ENCODE results near the gene RPS6KA5.

The RPS6KA5 gene

GRCh38 chr14:90804292-90805083 is 256.0 kb downstream of the RPS6KA5 start:
- TF ChIP-seq CTCF (IDR thresholded peaks at IDR 0.05; ENCODE audit: control extremely low read depth, extremely low read depth, low read depth, missing control alignments), result no peak
- POLR2A ChIA-PET, result no interaction called here
- CTCF ChIA-PET, result interaction anchor here (1.1 to 1.3 kb wide), 2 partner anchors 9 to 46 kb away, joined by 3 read pairs; no protein-coding TSS in a partner anchor
- DNase-seq (ENCODE audit: extremely low spot score), result no peak

- ChIA-PET POLR2A (no interaction called here), CTCF (no interaction called here)
- no peak for TF ChIP-seq CTCF (IDR thresholded peaks at IDR 0.05; ENCODE audit: control extremely low read depth, extremely low read depth, low read depth, missing control alignments)
- no peak for DNase-seq (ENCODE audit: extremely low spot score)
Measured at GRCh38 chr14:90803249-90803648, 257.2 kb downstream of the RPS6KA5 start.

DNA sequence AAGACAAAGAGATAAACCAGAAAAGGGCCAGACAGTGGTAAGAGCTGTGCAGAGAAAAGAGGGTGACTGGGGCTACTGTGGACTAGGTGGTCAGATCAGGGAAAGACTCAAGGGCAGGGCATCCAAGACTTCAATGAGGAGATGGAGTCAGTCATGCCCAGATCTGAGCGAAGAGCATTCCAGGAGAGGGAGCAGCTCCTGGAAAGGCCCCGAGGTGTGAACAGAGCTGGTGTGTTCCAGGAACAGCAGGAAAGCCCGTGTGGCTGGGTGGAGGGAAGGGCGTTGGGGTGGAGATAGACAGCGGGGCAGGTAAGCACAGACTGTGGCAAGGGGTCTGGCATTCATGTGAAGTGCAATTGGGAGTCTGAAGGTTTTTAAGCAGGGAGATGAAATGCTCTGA is 261.0 kb downstream of the RPS6KA5 start:
- TF ChIP-seq CTCF (IDR thresholded peaks at IDR 0.05; ENCODE audit: control extremely low read depth, extremely low read depth, low read depth, missing control alignments), result no peak
- DNase-seq (ENCODE audit: extremely low spot score), result no peak
- ChIA-PET CTCF (interaction anchor here (1.4 kb wide), 1 partner anchor 12 kb away, joined by 3 read pairs; no protein-coding TSS in a partner anchor), POLR2A (no interaction called here)

GRCh38 chr14:90797919-90798318 is 262.5 kb downstream of the RPS6KA5 start:
- TF ChIP-seq CTCF (IDR thresholded peaks at IDR 0.05; ENCODE audit: control extremely low read depth, extremely low read depth, low read depth, missing control alignments), result no peak
- POLR2A ChIA-PET, result no interaction called here
- CTCF ChIA-PET, result no interaction called here
- no peak for DNase-seq (ENCODE audit: extremely low spot score)
